Neural progenitor cell (in vitro differentiated cells): ENCODE results near the gene MLX. TPM values are rescaled to one million over a fixed set of nuclear protein-coding genes. Genes with fewer than 3 reads are reported as not detected.
A peak's percentile ranks its signal among the peaks of the same experiment; 100 is the strongest.

Experiments
- DNase-seq: peaks from one replicate; pipeline ENCODE4 v3.0.0-alpha.2; 2016; ENCODE audit warnings: low spot score
- H2AFZ ChIP-seq: fragments of 200-600 bp; sonication (generic); replicated peaks from 2 replicates; pipeline ENCODE4 v1.6.1; 2016; ENCODE audit warnings: antibody characterized with exemption
- H3F3A ChIP-seq: fragments of 200-600 bp; sonication (generic); 2 replicates; pipeline ENCODE4 v1.6.1; 2016; ENCODE audit warnings: antibody characterized with exemption, low read depth
- H3K27ac ChIP-seq: fragments of 200-600 bp; sonication (generic); 2 replicates; pipeline ENCODE4 v1.5.1; 2016; ENCODE audit warnings: mild to moderate bottlenecking
- H3K27me3 ChIP-seq: fragments of 200-600 bp; sonication (generic); 2 replicates; pipeline ENCODE4 v1.6.1; 2016; ENCODE audit warnings: mild to moderate bottlenecking, moderate library complexity
- H3K36me3 ChIP-seq: fragments of 200-600 bp; sonication (generic); 2 replicates; pipeline ENCODE4 v1.5.1; 2016
- H3K4me1 ChIP-seq: fragments of 200-600 bp; sonication (generic); 2 replicates; pipeline ENCODE4 v1.6.1; 2016; ENCODE audit warnings: mixed run types
- H3K4me2 ChIP-seq: fragments of 200-600 bp; sonication (generic); 2 replicates; pipeline ENCODE4 v1.6.1; 2016
- H3K4me3 ChIP-seq: fragments of 200-600 bp; sonication (generic); 2 replicates; pipeline ENCODE4 v1.5.1; 2016
- H3K79me2 ChIP-seq: fragments of 200-600 bp; sonication (generic); 2 replicates; pipeline ENCODE4 v1.6.1; 2016; ENCODE audit warnings: low read depth
- H3K9ac ChIP-seq: fragments of 200-600 bp; sonication (generic); 2 replicates; pipeline ENCODE4 v1.6.1; 2016
- H3K9me3 ChIP-seq: fragments of 200-600 bp; sonication (generic); 2 replicates; pipeline ENCODE4 v1.5.1; 2016; ENCODE audit warnings: low read depth
- H4K20me1 ChIP-seq: fragments of 200-600 bp; sonication (generic); 2 replicates; pipeline ENCODE4 v1.6.1; 2016; ENCODE audit warnings: low read depth
- H3K27ac Mint-ChIP-seq: 3 replicates; pipeline ENCODE4 v1.8.0; 2021; ENCODE audit warnings: mixed read lengths
- H3K27me3 Mint-ChIP-seq: 2 replicates; pipeline ENCODE4 v1.8.0; 2022; ENCODE audit warnings: low read depth, mild to moderate bottlenecking, inconsistent platforms, moderate library complexity, mixed read lengths; ENCODE audit not compliant: insufficient read depth
- H3K36me3 Mint-ChIP-seq: 3 replicates; pipeline ENCODE4 v1.8.0; 2021; ENCODE audit warnings: mixed read lengths
- H3K4me1 Mint-ChIP-seq: 3 replicates; pipeline ENCODE4 v1.8.0; 2021; ENCODE audit warnings: mixed read lengths
- H3K4me3 Mint-ChIP-seq: 3 replicates; pipeline ENCODE4 v1.8.0; 2021; ENCODE audit warnings: mild to moderate bottlenecking, moderate library complexity, mixed read lengths
- H3K9me3 Mint-ChIP-seq: 3 replicates; pipeline ENCODE4 v1.8.0; 2020; ENCODE audit warnings: mixed read lengths
- EZH2 ChIP-seq: fragments of 200-600 bp; sonication (generic); IDR thresholded peaks from 2 replicates; pipeline ENCODE4 v1.6.1; 2017; ENCODE audit warnings: antibody characterized with exemption, mild to moderate bottlenecking, moderate library complexity
- EZH2phosphoT487 ChIP-seq: fragments of 200-600 bp; sonication (generic); IDR thresholded peaks from 2 replicates; pipeline ENCODE4 v1.6.1; 2017; ENCODE audit warnings: antibody characterized with exemption
- total RNA-seq: library from RNA; depleted of rRNA; stranded (reverse); fragments of >200 nt; gene quantifications from 2 replicates; pipeline ENCODE4 v1.2.3, GENCODE V29; 2015; ENCODE audit warnings: low replicate concordance
- TF ChIP-seq, protein P1 (sequence below): fragments of 200-600 bp; sonication (generic); IDR thresholded peaks from 2 replicates; pipeline ENCODE4 v1.5.1; 2017; ENCODE audit warnings: antibody characterized with exemption, mild to moderate bottlenecking

The MLX gene, protein sequence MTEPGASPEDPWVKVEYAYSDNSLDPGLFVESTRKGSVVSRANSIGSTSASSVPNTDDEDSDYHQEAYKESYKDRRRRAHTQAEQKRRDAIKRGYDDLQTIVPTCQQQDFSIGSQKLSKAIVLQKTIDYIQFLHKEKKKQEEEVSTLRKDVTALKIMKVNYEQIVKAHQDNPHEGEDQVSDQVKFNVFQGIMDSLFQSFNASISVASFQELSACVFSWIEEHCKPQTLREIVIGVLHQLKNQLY
- total RNA-seq: 15.8 and 21.3 TPM in 2 replicates

DNA sequence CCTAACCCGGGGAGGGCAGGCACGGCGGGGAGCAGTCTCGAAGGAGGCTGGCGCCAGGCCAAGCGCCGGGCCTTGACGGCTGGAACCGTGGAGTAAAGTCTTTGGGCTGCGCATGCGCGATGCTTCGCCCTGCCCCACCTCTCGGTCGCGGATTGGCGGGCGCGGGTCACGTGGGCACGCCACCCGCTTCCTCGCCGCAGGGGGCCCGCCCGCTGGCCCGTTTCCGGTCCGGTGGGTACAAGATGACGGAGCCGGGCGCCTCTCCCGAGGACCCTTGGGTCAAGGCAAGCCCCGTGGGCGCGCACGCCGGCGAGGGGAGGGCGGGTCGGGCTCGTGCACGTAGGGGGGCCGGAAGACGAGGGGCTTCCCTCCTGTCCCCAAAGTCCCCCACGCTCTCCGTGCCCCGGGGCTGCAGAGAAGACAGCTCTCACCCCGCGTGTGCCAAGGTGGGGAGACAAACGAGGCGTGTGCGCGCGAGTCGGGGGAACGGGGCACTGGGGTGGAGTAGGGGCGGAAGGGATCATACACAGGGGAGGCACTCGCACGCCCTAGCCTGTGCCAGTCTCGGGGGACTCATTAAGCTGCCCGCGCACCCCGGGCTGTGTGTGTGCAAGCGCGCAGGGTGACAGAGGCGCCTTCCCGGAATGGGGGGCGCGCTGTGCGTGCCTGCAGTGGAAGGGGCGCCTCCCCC lies at the start of gene MLX:
TSS of gene MLX (plus strand) at position 218 of the 691 bp plus-strand sequence. CDS start at position 243, 25 bp downstream.
- H3K4me3 Mint-ChIP-seq: peak within 1 kb of the TSS; percentile 95

DNA sequence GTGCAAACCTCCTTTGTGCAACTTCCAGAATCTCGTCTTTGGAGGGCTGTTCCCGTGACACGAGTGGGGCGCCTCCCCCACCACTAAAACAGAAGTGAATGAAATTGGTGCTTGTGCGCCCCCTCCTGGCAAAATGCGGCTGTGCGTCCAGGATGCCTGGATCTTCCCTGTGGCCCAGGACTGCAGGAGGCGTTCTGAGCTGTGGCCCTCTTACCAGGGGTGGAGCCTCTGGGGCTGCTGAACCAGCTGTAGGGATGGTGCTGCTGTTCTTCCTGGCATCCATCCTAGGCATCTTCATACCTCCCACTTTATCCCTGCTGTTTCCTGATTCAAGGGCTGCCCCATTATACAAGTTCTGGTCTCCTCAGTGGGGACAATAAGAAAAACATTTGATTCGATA lies 49.4 kb upstream of the MLX start:
- Histone ChIP-seq H3K27ac (no peak overlapping the region), H3K79me2 (no peaks in the 10 kb centered on the region), H3K9ac (no peak overlapping the region), H3K4me3 (no peak overlapping the region), H3K27me3 (no peaks in the 10 kb centered on the region), H2AFZ (no peak overlapping the region), H4K20me1 (no peaks in the 10 kb centered on the region), H3K9me3 (no peaks in the 10 kb centered on the region), H3K36me3 (no peaks in the 10 kb centered on the region), H3K4me2 (no peak overlapping the region), H3F3A (peaks cover 17% of the 10 kb centered on the region), H3K4me1 (peaks cover 24% of the 10 kb centered on the region)
- Mint-ChIP-seq H3K27me3 (peaks cover 10% of the 10 kb centered on the region), H3K27ac (peak overlapping the region; percentile 97), H3K9me3 (no peaks in the 10 kb centered on the region), H3K4me1 (peaks cover 66% of the 10 kb centered on the region), H3K4me3 (no peak overlapping the region), H3K36me3 (peaks cover 16% of the 10 kb centered on the region)
- DNase-seq: peak; percentile 78
- no peak for TF ChIP-seq EZH2
- TF ChIP-seq, protein P1, sequence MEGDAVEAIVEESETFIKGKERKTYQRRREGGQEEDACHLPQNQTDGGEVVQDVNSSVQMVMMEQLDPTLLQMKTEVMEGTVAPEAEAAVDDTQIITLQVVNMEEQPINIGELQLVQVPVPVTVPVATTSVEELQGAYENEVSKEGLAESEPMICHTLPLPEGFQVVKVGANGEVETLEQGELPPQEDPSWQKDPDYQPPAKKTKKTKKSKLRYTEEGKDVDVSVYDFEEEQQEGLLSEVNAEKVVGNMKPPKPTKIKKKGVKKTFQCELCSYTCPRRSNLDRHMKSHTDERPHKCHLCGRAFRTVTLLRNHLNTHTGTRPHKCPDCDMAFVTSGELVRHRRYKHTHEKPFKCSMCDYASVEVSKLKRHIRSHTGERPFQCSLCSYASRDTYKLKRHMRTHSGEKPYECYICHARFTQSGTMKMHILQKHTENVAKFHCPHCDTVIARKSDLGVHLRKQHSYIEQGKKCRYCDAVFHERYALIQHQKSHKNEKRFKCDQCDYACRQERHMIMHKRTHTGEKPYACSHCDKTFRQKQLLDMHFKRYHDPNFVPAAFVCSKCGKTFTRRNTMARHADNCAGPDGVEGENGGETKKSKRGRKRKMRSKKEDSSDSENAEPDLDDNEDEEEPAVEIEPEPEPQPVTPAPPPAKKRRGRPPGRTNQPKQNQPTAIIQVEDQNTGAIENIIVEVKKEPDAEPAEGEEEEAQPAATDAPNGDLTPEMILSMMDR: peak; percentile 95
- TF ChIP-seq EZH2phosphoT487: no peak

More for the DNA sequence above, at the start of gene MLX:
- peaks cover 23% of the 10 kb centered on the region for H3K4me1 Mint-ChIP-seq
- no peaks in the 10 kb centered on the region for H3K9me3 ChIP-seq
- H3K27ac ChIP-seq: no peak within 1 kb of the TSS
- H3K4me1 ChIP-seq: peaks cover 12% of the 10 kb centered on the region
- peak; percentile 97 for DNase-seq
- H3K9ac ChIP-seq: peak within 1 kb of the TSS; percentile 50
- peaks cover 47% of the 10 kb centered on the region for H3F3A ChIP-seq
- peaks cover 30% of the 10 kb centered on the region for H3K79me2 ChIP-seq
- H3K36me3 Mint-ChIP-seq: peaks cover 16% of the 10 kb centered on the region
- H3K27me3 Mint-ChIP-seq: peaks cover 3% of the 10 kb centered on the region
- H3K4me3 ChIP-seq: peak within 1 kb of the TSS; percentile 80
- TF ChIP-seq EZH2: no peak
- TF ChIP-seq, protein P1: peak; percentile 12
- no peak for TF ChIP-seq EZH2phosphoT487
- no peaks in the 10 kb centered on the region for H3K36me3 ChIP-seq
- H4K20me1 ChIP-seq: no peaks in the 10 kb centered on the region
- peak within 1 kb of the TSS; percentile 89 for H3K4me2 ChIP-seq
- peak within 1 kb of the TSS; percentile 40 for H2AFZ ChIP-seq
- peak within 1 kb of the TSS; percentile 69 for H3K27ac Mint-ChIP-seq
- no peaks in the 10 kb centered on the region for H3K27me3 ChIP-seq
- no peaks in the 10 kb centered on the region for H3K9me3 Mint-ChIP-seq

DNA sequence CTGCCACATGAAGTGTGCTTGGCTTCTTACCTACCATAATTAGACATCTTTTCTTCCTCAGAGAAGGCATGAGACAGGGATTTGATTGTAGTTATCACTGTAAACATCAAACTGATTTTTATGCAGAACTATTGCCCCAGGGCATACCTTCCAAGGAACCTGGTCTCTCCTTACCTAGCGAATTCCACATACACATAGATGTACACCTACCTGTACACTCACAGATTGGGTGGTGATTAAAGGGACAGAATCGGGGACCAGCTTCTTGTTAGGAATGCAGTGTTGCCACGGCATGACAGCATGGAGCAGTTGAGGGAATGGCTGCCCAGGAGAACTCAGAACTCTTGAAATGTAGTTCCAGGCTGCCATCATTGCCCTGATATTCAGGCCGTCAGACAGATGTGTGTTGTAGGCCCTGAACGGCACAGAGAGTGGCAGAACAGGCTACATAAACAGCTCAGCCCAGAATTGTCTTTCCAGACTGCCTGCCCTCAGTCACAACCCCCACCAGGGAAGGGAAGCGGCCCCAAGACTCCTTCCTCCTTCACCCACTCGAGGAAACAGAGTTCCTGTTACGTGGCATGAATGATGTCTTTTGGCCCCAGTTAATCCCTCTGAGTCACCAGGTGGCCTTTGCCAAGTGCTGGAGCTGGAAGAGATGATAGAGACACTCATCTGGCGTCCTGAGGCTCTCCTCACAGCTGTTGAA lies 48.7 kb upstream of the MLX start:
- Histone ChIP-seq H3K9ac (no peak overlapping the region), H3K4me1 (peaks cover 24% of the 10 kb centered on the region), H3F3A (peaks cover 17% of the 10 kb centered on the region), H4K20me1 (no peaks in the 10 kb centered on the region), H3K27ac (no peak overlapping the region), H3K4me2 (no peak overlapping the region), H3K36me3 (no peaks in the 10 kb centered on the region), H3K9me3 (no peaks in the 10 kb centered on the region), H3K79me2 (no peaks in the 10 kb centered on the region), H2AFZ (no peak overlapping the region), H3K27me3 (no peaks in the 10 kb centered on the region), H3K4me3 (no peak overlapping the region)
- H3K4me3 Mint-ChIP-seq: peak overlapping the region; percentile 60
- H3K4me1 Mint-ChIP-seq: peaks cover 68% of the 10 kb centered on the region
- peaks cover 17% of the 10 kb centered on the region for H3K36me3 Mint-ChIP-seq
- TF ChIP-seq EZH2phosphoT487: no peak
- TF ChIP-seq, protein P1: no peak
- TF ChIP-seq EZH2: no peak
- no peak for DNase-seq
- H3K27me3 Mint-ChIP-seq: peaks cover 10% of the 10 kb centered on the region
- no peaks in the 10 kb centered on the region for H3K9me3 Mint-ChIP-seq
- peak overlapping the region; percentile 97 for H3K27ac Mint-ChIP-seq
